Measurements from ENCODE around the gene NEO1. TPM values are rescaled to one million over a fixed set of nuclear protein-coding genes. Genes with fewer than 3 reads are reported as not detected.

The NEO1 gene
- total and polyA plus RNA-seq, 4 donors: 1.6 to 9.9 (median 5.8) TPM

- Histone ChIP-seq H3K4me3 (ENCODE audit: low read depth in 1 of 3, low read length in 3 of 3) (no peak overlapping the region), H3K27me3 (ENCODE audit: control insufficient read depth in 4 of 4, insufficient read depth in 4 of 4, low read length in 3 of 4) (no peaks in the 10 kb centered on the region), H3K36me3 (ENCODE audit: control insufficient read depth in 4 of 4, insufficient read depth in 3 of 4, low read depth in 1 of 4, low read length in 3 of 4) (no peaks in the 10 kb centered on the region), H3K27ac (ENCODE audit: low read depth in 1 of 2, low read length in 2 of 2) (no peak overlapping the region), H3K4me1 (ENCODE audit: control insufficient read depth in 4 of 4, insufficient read depth in 4 of 4, low read length in 3 of 4) (no peaks in the 10 kb centered on the region), H3K9me3 (ENCODE audit: control insufficient read depth in 4 of 4, low read length in 3 of 4) (no peaks in the 10 kb centered on the region), H3K9ac (ENCODE audit: low read depth in 1 of 2, low read length in 2 of 2) (no peak overlapping the region)
- TF ChIP-seq RAD21 (IDR thresholded peaks at IDR 0.05): no peak
- TF ChIP-seq SP1 (IDR thresholded peaks at IDR 0.05): no peak
- no peak for TF ChIP-seq YY1 (IDR thresholded peaks at IDR 0.05)
- 91% methylated on average over 5 of the region's 5 CpGs for WGBS
- no peak for DNase-seq (ENCODE audit: low spot score)
Measured at GRCh38 chr15:73331501-73331900, 279.2 kb downstream of the NEO1 start.

- H3K27ac ChIP-seq (ENCODE audit: low read depth in 1 of 2, low read length in 2 of 2): no peak overlapping the region
- no peak for TF ChIP-seq MAX (IDR thresholded peaks at IDR 0.05)
- no peak for TF ChIP-seq ATF3 (IDR thresholded peaks at IDR 0.05)
- TF ChIP-seq HNF4A (conservative IDR thresholded peaks at IDR 0.05): no peak
- no peak for TF ChIP-seq REST (IDR thresholded peaks at IDR 0.05)
- TF ChIP-seq YY1 (IDR thresholded peaks at IDR 0.05): no peak
- TF ChIP-seq HNF4G (IDR thresholded peaks at IDR 0.05): no peak
- no peak for TF ChIP-seq FOXA2 (IDR thresholded peaks at IDR 0.05)
- no peak for TF ChIP-seq JUND (IDR thresholded peaks at IDR 0.05)
- TF ChIP-seq FOXA1 (IDR thresholded peaks at IDR 0.05): no peak
- TF ChIP-seq EGR1 (IDR thresholded peaks at IDR 0.05; ENCODE audit: low read depth in 2 of 2): no peak
- no peak for TF ChIP-seq NR2F2 (IDR thresholded peaks at IDR 0.05)
- no peak for TF ChIP-seq RAD21 (IDR thresholded peaks at IDR 0.05)
- TF ChIP-seq TAF1 (conservative IDR thresholded peaks at IDR 0.05): no peak
- no peak for TF ChIP-seq RXRA (IDR thresholded peaks at IDR 0.05)
- TF ChIP-seq CTCF (IDR thresholded peaks at IDR 0.05; ENCODE audit: low read depth, low read length, missing input control): no peak
- H3K27me3 ChIP-seq (ENCODE audit: control insufficient read depth in 4 of 4, insufficient read depth in 4 of 4, low read length in 3 of 4): no peaks in the 10 kb centered on the region
- H3K4me3 ChIP-seq (ENCODE audit: low read depth in 1 of 3, low read length in 3 of 3): no peak overlapping the region
- no peaks in the 10 kb centered on the region for H3K4me1 ChIP-seq (ENCODE audit: control insufficient read depth in 4 of 4, insufficient read depth in 4 of 4, low read length in 3 of 4)
- no peak overlapping the region for H3K9ac ChIP-seq (ENCODE audit: low read depth in 1 of 2, low read length in 2 of 2)
- WGBS: 90% methylated on average over 19 of the region's 19 CpGs
- no peaks in the 10 kb centered on the region for H3K36me3 ChIP-seq (ENCODE audit: control insufficient read depth in 4 of 4, insufficient read depth in 3 of 4, low read depth in 1 of 4, low read length in 3 of 4)
- DNase-seq (ENCODE audit: low spot score): no peak
- H3K9me3 ChIP-seq (ENCODE audit: control insufficient read depth in 4 of 4, low read length in 3 of 4): no peaks in the 10 kb centered on the region
Measured at GRCh38 chr15:73331991-73332925, 280.0 kb downstream of the NEO1 start.
